ENCODE measurements around the gene YTHDC1.

The YTHDC1 gene

GRCh38 chr4:68337004-68337403 is 12.9 kb downstream of the YTHDC1 start:
- H3K4me1 ChIP-seq (ENCODE audit: control insufficient read depth, insufficient read depth, low read length), result 0 out of 2 replicates have a peak, but pooled peaks cover 5% of the 10 kb centered on the region
- H3K36me3 ChIP-seq (ENCODE audit: control insufficient read depth in 2 of 2, insufficient read depth in 1 of 2, low read length in 2 of 2), result peaks cover 6 to 56% of the 10 kb centered on the region in 2 experiments
- POLR2A ChIA-PET, result no interaction called here
- TF ChIP-seq EGR2 (tag by site-specific recombination; IDR thresholded peaks at IDR 0.05; ENCODE audit: low read depth) (0 out of 2 replicates have a peak, but pooled peaks have one; percentile 35), ZSCAN5A (tag by site-specific recombination; IDR thresholded peaks at IDR 0.05) (no peak), ZNF513 (tag by site-specific recombination; IDR thresholded peaks at IDR 0.05) (peak; percentile 96), ZIC2 (tag by site-specific recombination; IDR thresholded peaks at IDR 0.05) (no peak)
- H3K9me3 ChIP-seq (ENCODE audit: control insufficient read depth, insufficient read depth, low read depth, low read length), result no peaks in the 10 kb centered on the region
- H3K4me3 ChIP-seq (ENCODE audit: low read depth, low read length), result no peak overlapping the region
- no peak overlapping the region for H3K27ac ChIP-seq (ENCODE audit: extremely low read depth, low read depth, low read length)
- CTCF ChIA-PET, result no interaction called here

- no peak for TF ChIP-seq HOXC10 (CRISPR knock-in tag; IDR thresholded peaks at IDR 0.05)
- no peak for TF ChIP-seq ZNF221 (tag by site-specific recombination; IDR thresholded peaks at IDR 0.05; ENCODE audit: borderline replicate concordance)
- TF ChIP-seq ZNF488 (tag by site-specific recombination; IDR thresholded peaks at IDR 0.05), result no peak
- no peak for TF ChIP-seq ZNF366 (tag by site-specific recombination; conservative IDR thresholded peaks at IDR 0.05)
- TF ChIP-seq SETDB1 (IDR thresholded peaks at IDR 0.05; ENCODE audit: insufficient read length, low read length), result no peak
- no peak for TF ChIP-seq KLF9 (tag by site-specific recombination; IDR thresholded peaks at IDR 0.05; ENCODE audit: low read depth)
- TF ChIP-seq ZNF169 (tag by site-specific recombination; IDR thresholded peaks at IDR 0.05), result no peak
- no peak for TF ChIP-seq ZNF423 (tag by site-specific recombination; IDR thresholded peaks at IDR 0.05)
- no peak for TF ChIP-seq ZNF362 (tag by site-specific recombination; IDR thresholded peaks at IDR 0.05)
- no peak for TF ChIP-seq ZSCAN4 (tag by site-specific recombination; IDR thresholded peaks at IDR 0.05)
- no peak for TF ChIP-seq YY1 (tag by site-specific recombination; IDR thresholded peaks at IDR 0.05)
- no peak for TF ChIP-seq ZNF664 (tag by site-specific recombination; IDR thresholded peaks at IDR 0.05)
- TF ChIP-seq TRIM28 (IDR thresholded peaks at IDR 0.05; ENCODE audit: borderline replicate concordance, low read length), result no peak
- no peak for TF ChIP-seq ZSCAN30 (tag by site-specific recombination; IDR thresholded peaks at IDR 0.05)
- TF ChIP-seq ZNF132 (tag by site-specific recombination; IDR thresholded peaks at IDR 0.05; ENCODE audit: borderline replicate concordance), result no peak
- no peak for TF ChIP-seq ZNF776 (tag by site-specific recombination; IDR thresholded peaks at IDR 0.05; ENCODE audit: borderline replicate concordance)
- TF ChIP-seq ZNF510 (tag by site-specific recombination; IDR thresholded peaks at IDR 0.05; ENCODE audit: insufficient replicate concordance), result no peak
- no peak for TF ChIP-seq ZNF302 (tag by site-specific recombination; IDR thresholded peaks at IDR 0.05; ENCODE audit: low read depth)
- no peak for TF ChIP-seq SP7 (tag by site-specific recombination; IDR thresholded peaks at IDR 0.05)
- TF ChIP-seq ZNF843 (tag by site-specific recombination; IDR thresholded peaks at IDR 0.05), result no peak
- POLR2A ChIA-PET, result no interaction called here
- Histone ChIP-seq H3K4me1 (ENCODE audit: control insufficient read depth, insufficient read depth, low read length) (0 out of 2 replicates have a peak, but pooled peaks cover 3% of the 10 kb centered on the region), H3K36me3 (ENCODE audit: control insufficient read depth in 2 of 2, insufficient read depth in 1 of 2, low read length in 2 of 2) (peaks cover 10 to 59% of the 10 kb centered on the region in 2 experiments), H3K4me3 (ENCODE audit: low read depth, low read length) (no peak overlapping the region), H3K27ac (ENCODE audit: extremely low read depth, low read depth, low read length) (no peak overlapping the region), H3K9me3 (ENCODE audit: control insufficient read depth, insufficient read depth, low read depth, low read length) (no peaks in the 10 kb centered on the region)
- CTCF ChIA-PET, result no interaction called here
These were observed 13.4 kb downstream of the YTHDC1 start for GRCh38 chr4:68336530-68336929.
